ENCODE results near the gene KIF21B.
"Not testable (repeated sequence)": the region's sequence is repeated elsewhere in the genome, so short reads cannot be mapped to it uniquely, and the experiment has no call there.

KIF21B gene

DNA sequence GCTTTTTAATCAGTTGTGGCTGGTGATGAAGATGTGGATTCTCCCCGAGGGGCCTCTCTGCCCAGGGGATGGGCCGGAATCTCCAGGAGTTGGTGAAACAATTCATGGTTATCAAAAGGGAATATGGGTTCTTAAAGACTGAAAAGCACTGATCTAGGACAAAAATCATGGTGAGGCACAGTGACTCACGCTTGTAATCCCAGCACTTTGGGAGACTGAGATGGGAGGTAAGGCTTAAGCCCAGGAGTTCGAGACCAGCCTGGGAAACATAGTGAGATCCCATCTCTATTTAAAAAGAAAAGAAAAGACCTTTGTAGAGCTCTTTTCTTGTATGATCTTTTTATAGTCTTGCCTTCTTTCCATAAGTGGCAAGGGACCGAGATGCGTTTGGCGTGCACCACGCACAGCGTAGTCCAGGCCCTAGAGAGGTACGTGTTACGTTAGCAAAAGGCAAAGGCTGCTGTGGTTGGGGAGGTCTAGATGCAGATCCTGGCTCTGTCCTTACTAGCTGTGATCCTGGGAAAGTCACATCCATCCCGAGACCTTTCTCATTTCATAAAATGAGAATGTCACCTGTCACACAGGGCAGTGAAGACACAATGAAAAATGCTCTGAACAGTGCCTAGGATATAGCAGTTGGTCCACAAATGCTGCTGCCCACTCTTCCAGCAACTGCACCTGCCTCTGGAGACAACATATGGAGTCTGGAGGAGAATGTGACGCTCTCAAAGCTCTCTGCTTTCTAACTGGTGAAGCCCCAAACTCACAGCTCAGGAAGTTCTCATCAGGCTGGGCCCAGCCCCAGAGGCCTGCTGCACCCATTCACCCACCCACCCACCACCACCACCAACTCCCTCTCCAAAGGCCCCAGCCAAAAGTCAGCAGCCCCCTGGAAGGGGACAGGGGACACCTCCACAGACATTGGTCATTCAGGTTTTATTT is 54.8 kb downstream of the KIF21B start:
- no peak for DNase-seq

DNA sequence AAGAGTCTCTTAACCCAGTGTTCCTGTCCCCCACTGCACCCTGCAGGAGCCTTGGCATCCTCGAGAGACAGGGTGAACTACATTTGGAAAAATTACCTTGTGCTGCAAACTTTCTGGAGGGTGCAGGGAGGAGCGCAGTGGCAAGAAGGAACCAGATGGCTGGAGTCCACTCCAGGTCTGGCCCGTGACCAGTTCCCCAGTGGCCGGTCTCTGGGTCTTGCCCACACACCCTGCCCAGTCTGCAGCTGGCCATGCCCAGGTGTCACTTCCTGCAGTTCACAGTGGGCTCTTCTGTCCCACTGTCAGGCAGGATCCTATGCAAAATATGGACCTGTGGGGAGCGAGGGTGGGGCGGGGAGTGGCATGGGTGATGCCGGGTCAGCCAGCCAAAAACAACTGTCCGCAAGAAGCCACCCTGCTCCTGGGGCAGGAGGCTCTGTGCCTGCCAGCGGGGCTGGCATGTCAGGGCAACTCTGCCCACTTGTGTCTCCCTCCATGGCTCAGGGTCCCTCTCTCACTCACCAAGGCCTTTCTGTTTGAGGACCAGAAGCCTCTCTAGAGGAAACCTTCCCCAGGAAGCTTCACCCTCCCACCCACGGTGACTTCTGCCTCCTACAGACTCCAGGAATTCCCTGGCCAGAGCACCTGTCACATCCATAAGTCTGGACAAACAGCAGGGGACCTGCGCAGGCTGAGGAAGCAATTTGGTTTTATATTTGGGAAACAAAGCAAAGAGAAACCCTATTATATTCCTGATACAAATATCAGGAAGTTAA is 55.6 kb downstream of the KIF21B start:
- no peak for DNase-seq

DNA sequence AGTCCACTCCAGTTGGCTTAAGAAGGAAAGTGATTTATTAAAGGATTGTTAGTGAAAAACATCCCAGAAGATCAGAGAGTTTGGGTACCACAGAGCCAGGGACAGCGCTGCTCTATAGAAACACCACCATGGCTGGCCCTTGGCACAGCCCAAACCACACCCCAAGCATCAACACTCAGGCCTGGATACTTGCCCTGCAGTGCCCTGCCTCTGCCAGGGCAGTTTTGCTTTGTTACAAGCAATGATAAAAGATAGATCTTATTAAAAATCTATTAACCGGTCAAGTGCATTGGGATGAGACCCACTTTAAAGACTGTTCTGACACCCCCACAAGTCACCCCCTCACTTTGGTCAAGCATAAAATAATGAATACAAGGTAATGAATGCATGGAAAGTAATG is 56.6 kb downstream of the KIF21B start:
- DNase-seq, result no peak

DNA sequence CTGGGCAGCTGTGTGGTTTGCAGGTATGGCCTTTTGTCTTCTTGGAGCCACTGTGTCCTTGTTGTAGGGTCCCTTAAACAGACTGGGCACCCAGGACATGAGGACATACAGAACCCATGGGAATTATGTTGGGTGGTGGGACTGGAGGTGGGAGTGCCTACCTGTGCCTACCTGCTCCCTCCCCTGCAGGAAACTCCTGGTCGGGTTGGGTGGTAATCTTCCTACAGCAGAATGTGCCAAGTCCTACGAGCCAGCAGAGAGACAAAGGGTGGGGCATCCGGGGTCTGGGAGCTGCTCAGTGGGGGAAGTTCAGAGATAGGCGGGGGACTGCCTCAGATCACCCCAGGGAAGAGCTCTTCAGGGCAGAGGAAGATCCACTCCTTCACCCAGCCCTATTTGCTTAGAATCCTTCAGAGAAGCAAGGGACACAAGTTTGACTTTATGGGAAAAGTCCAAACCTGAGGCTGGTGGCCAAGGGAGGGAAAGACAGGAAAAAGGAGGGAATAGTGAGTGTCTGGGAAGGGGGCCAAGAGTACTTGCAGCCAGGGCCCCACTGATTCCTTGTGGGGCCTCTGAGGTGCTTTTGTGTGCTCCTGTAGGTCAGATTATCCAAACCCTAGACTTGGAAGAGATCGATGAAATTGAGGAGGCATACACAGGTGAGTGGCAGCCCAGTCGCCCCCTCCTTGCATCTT is 58.3 kb downstream of the KIF21B start:
- DNase-seq, result no peak

DNA sequence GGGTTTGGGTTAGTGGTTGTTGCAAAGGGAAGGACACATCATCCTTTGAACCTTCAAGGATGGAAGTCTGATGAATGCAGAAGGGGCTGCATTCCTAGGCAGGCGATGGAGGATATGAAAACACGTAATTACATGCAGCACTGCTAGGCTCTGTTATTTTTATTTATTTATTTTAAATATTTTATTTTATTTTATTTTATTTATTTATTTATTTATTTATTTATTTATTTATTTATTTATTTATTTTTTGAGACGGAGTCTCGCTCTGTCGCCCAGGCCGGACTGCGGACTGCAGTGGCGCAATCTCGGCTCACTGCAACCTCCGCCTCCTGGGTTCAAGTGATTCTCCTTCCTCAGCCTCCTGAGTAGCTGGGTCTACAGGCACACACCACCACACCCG is 59.6 kb downstream of the KIF21B start:
- DNase-seq, result not testable (repeated sequence)

DNA sequence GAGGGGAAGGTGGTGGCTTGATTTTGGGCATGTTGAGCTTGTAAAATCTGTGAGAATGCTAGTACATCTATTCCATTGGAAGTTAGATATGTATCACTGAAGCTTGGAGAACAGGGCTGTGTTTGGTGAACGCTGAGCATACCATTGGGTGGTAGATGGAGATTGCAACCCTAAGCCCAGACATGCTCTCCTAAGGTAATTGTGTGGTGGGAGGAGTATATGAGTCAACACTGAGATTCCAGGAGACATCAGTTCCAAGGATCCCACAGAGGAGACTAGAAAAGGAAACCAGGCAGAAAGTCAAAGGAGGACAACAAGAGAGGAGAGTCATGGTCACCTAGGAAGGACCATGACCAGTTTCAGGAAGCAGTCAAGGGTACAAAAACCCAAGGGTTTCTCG is 60.4 kb downstream of the KIF21B start:
- no peak for DNase-seq

DNA sequence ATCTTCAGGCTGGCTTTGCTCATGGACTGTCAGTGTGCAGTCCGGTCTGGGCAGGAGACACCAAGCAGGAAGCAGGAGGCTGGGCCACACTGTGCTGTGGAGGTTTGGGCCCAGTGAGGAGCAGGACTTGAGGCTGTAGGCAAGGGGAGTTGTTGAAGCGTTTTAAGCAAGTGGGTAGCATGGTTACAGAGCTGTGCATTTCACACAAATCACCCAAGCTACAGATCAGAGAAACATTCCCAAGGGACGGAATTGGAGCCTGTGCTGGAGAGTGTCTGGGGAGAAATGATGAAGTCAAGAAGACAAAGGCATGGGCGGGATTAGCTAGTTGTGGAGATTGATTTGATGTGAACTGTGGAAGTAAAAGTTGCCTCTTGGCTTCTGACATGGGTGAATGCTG is 60.9 kb downstream of the KIF21B start:
- no peak for DNase-seq

DNA sequence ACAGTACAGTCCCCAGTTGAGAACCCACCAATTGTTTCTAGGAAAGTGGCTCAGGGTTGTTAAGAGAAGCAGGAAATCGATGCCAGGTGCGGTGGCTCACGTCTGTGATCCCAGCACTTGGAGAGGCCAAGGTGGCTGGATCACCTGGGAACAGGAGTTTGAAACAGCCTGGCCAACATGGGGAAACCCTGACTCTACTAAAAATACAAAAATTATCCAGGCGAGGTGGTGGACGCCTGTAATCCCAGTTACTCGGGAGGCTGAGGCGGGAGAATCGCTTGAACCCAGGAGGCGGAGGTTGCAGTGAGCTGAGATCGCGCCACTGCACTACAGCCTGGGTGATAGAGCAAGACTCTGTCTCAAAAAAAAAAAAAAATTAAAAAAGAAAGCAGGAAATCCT is 61.4 kb downstream of the KIF21B start:
- not testable (repeated sequence) for DNase-seq

DNA sequence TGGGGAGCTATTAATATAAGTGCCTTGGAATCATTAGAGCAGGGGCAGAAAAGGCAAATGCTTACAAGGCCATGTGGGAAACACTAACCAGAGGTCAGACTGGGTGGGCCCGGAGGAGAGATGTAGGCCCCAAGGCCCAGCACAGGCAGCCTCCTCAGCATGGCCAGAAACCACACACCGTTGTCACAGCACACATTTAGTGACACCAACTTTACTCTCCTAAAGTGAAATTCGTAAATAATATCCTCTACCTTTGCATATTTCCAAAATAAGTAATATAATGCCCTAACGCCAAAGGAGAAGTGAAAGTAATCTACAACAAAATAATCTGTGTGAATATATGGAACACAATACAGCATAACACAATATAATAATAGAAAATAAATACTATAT is 62.6 kb downstream of the KIF21B start:
- DNase-seq, result no peak

DNA sequence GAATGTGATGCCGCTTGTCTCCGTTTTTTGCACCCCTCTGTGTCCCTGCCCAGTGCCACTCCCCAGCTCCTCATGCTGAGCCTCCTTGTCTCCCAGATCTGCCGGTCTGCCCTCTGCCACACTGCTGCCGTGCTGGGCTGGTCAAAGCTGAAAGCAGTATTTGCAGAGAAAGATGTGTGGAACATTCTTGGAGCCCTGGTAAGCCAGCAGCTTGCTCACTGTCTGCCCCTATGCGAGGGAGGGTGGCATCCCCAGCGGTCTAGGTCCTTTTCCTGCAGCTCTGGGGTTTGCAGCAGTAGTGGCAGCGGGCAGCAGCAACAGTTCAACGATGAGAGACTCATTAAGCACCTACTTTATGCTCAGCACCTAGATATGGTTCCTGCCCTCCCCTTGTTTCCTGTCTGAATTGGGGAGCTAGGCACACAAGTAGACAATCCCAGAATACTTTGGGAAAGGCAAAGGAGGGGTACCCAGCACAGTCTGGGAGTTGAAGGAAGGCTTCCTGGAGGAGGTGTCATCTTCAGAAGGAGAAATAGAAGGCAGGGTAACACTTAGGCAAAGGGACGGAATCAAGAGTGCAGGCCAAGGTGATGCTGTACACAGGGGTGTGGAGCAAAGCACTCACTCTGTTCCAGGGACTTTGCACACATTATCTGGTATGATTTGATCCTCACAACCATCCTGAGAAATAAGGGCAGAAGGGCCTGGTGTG is 63.1 kb downstream of the KIF21B start:
- no peak for DNase-seq

DNA sequence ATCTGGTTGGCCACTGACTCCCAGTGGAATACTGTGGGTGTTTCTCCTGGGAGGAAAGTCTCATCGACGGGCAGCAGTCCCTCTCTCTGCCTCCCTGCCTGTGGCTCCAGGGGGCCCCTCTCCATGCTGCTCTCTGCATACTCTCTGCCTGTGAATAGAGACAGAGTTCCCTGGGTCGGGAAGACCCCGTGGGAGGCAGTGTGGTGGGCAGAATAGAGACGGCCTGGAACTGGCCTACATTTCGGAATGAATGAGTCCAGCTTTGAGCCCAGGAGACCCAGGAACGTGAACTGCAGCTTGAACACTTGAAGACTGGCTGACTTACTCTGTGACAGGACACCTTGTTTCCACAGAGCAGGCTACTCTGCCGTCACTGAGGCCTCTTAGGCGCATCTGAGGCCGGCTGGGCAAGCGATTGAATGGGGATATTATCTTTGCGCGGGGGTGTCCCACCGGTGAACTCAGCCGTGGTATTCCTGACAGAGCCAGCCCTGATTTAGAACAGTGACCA is 64.0 kb downstream of the KIF21B start:
- no peak for DNase-seq

DNA sequence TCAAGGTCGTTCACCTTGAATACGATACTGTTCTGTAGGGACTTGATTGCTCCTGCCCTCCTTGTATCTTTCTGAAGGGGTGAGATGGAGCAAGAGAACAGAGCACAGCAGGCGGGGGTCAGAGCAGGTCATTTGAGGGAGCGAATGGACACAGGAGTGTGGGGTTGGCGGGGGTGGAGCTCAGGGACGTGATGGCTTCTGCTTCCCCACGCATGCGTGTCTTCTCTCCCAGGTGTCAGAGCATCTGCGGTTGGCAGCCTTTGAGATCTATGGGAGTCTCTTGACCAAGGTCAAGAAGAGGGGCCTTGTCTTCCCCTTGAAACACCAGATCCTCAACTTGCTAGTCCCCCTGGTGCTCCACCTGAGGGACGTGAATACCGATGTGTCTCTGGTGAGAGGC is 64.9 kb downstream of the KIF21B start:
- DNase-seq, result no peak

DNA sequence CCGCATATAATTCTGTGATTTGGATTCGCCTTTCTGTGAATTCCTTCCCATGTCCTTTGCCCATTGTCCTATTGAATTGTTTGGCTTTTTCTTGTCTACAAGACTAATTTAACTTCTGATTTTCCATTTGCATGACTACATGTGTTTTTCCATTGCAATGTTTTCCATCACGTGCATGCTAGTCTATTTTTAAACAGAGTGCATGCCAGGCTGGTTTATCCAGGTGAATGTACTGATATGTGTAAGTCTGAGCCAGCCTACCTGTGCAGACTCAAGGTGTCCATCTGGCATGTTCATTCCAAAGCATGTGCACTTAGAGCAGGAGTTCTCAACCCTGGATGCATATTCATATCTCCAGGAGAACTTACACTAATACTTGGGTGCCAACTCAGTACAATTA is 69.1 kb downstream of the KIF21B start:
- no peak for DNase-seq

DNA sequence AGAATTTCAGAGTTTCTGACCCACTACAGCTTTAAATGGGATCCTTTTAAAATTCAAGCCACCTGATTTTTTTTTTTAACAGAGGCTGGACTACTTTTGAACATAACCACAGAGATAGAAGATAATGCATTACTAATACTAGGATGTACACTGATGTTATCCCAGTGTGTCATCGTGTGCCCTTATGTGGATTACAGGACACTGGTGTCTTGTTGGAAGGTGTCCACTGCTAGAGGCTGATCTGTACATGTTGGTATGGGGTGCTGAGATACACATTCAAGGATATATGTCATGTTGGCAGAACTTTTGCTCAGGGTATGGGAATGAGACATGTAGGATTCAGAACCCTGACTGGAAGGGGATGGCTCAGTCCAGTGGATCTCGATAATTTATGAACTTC is 72.5 kb downstream of the KIF21B start:
- DNase-seq, result no peak

DNA sequence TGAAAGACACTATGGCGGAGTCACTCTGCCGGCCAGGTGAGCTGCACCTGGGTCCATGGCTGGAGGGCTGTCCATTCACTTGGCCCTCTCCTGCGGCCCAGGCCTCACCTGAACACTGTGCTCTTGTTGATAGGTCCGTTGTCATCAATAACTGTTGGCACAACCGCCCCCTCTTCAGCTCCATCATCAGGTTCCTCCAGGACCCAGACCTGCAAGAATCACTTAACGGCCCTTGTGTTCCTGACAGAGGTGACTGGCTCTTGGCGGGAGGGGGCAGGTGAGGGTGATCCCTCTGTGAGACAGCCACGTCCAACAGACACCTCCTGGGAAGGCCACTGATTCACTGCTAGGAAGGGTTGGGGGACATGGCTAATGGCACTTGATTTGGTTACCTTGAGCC is 73.9 kb downstream of the KIF21B start:
- DNase-seq, result no peak

DNA sequence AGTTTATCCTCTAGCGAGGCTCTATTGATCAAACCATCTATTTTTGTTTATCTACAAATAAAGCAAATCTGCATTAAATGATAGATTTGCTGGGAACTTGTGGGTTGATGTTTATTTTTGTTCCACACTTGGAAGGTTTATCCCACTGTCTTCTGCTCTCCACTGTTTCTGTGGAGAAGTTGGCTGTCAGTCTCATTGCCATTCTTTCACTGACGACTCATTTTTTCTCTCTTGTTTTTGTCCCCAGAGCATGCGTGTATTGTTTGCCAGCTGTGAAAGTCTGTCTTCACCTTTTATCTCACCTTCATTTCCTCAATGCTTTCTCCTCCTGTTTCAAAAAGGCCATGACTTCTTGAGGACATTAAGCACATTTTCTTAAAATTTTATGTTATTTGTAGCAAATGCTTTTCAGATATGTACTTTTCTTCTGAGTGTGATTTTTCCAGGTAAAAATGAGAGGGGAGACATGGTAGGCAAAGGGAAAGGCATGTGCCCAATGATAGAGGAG is 76.4 kb downstream of the KIF21B start:
- DNase-seq, result no peak

DNA sequence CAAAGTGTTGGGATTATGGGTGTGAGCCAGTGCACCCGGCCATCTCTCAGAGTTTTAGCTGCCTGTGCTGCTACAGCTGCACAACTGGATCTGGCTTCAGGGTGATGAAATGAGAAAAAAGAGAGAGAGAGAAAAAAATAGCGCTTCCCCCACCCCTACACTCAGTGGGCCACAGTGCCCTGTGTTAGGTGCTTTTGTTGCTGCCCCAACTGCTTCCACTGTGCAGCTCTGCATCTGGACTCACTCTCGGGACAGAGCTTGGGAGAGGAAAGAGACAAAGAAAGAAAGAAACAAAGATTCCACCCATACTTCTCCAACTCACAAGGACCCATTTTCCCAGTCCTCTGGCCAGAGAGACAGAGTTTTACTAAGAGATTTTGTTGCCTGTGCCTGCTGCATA is 78.4 kb downstream of the KIF21B start:
- no peak for DNase-seq

DNA sequence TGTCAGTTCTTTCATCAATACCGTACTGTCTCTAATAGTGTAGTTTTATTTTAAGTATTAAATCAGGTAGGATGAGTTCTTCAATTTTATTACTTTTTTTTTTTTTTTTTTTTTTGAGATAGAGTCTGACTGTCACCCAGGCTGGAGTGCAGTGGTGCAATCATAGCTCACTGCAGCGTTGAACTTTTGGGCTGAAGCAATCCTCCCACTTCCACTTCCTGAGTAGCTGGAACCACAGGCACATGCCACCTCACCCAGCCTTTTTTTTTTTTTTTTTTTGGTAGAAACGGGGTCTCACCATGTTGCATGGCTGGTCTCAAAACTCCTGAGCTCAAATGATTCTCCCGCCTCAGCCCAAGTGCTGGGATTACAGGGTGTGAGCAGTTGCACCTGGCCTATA is 84.6 kb downstream of the KIF21B start:
- no peak for DNase-seq

DNA sequence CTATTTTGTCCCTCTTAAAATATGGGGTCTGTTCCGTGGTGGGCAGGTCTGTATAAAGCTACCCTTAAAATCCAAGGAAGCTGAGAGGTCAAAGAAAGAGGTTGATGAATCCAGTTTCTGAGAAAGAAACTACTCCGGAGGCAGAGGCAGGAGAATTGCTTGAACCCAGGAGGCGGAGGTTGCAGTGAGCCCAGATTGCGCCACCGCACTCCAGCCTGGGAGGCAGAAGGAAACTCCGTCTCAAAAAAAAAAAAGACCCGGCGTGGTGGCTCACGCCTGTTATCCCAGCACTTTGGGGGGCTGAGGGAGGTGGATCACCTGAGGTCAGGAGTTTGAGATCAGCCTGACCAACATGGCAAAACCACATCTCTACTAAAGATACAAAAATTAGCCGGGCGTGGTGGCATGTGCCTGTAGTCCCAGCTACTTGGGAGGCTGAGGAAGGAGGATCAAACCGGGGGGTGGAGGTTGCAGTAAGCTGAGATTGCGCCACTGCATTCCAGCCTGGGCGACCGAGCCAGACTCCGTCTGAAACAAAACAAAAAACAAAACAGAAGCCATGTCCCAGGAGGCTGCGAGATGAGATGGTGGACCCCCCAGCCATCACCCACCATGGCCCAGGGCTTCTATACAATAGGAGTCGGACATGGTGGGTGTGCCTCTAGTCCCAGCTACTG is 88.1 kb downstream of the KIF21B start:
- DNase-seq, result not testable (repeated sequence)

DNA sequence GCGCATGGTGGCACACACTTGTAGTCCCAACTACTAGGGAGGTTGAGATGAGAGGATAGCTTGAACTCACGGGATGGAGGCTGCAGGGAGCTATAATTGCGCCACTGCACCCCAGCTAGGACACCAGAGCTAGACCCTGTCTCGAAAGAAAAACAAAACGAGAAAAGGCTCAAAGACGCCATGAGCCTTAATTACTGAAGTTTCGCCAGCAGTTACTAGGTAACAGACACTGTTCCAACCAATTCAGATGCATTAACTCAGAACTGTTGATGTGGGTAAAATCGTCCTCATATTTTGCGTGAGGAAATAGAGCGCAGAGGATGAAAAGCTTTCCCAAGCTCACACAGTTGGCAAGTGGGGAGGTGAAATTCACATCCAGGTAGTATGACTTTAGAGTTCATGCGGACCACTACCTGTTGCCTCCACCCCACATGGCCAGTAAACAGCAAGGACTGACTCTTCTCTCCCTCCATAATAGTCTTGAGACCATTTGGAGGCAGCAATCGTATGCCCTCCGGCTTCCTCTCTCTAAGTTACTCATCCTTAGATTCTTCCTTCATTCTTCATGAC is 88.8 kb downstream of the KIF21B start:
- no peak for DNase-seq

DNA sequence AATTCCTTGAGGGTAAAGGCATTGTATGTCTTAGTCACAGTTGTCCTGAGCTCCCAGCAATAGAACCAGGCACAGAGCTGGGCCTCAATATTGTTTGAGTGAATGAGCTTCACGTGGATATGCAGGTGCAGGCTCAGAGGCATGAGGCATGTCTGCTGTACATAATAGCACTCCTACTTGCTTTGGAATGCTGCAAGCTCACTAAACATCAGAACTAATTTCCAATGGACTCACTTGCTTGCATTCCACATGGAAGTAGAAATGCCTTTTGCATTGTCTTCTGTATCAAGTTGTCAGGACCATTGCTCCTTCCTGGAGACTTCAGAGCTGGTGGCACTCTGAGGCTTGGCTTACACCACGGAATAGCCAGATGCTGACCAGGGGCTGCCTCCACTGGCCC is 91.7 kb downstream of the KIF21B start:
- DNase-seq, result no peak
